ENCODE measurements around the gene CDH5.

DNA sequence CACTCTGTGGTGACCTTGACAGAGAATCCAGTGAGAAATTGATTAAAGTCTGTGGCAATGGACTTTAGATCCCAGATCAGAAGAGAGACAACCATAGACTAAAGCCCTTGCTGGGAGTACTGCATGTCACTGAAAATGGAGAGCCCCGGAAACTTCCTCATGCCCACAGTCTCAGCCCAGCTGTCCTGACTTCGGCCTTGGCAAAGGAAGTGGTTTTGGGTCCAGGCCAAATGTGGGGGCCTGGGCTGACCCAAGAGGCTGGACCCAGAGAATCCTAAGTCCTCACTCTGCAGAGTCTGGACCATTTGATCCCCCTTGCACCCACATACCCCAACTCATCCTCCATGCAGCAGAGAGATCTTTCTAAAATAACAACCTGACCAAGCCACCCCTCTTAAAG lies 55.9 kb downstream of the CDH5 start:
- no peak for TF ChIP-seq FOS (IDR thresholded peaks at IDR 0.05; ENCODE audit: low read depth, low read length)
- TF ChIP-seq, protein P1, sequence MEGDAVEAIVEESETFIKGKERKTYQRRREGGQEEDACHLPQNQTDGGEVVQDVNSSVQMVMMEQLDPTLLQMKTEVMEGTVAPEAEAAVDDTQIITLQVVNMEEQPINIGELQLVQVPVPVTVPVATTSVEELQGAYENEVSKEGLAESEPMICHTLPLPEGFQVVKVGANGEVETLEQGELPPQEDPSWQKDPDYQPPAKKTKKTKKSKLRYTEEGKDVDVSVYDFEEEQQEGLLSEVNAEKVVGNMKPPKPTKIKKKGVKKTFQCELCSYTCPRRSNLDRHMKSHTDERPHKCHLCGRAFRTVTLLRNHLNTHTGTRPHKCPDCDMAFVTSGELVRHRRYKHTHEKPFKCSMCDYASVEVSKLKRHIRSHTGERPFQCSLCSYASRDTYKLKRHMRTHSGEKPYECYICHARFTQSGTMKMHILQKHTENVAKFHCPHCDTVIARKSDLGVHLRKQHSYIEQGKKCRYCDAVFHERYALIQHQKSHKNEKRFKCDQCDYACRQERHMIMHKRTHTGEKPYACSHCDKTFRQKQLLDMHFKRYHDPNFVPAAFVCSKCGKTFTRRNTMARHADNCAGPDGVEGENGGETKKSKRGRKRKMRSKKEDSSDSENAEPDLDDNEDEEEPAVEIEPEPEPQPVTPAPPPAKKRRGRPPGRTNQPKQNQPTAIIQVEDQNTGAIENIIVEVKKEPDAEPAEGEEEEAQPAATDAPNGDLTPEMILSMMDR (conservative IDR thresholded peaks at IDR 0.05; ENCODE audit: low read depth, low read length), result no peak

All from IMR-90 (cell line).